Amygdala (tissue), 56 donors: ENCODE measurements around the gene CTNND2.

Source experiments
- DNase-seq, 56 donors: peaks; one replicate each; lab custom pipeline; 2025; lab: John Stamatoyannopoulos, UW

Gene CTNND2

GRCh38 chr5:11547140-11547539, 357.1 kb downstream of the CTNND2 start:
- DNase-seq: no peak

DNA sequence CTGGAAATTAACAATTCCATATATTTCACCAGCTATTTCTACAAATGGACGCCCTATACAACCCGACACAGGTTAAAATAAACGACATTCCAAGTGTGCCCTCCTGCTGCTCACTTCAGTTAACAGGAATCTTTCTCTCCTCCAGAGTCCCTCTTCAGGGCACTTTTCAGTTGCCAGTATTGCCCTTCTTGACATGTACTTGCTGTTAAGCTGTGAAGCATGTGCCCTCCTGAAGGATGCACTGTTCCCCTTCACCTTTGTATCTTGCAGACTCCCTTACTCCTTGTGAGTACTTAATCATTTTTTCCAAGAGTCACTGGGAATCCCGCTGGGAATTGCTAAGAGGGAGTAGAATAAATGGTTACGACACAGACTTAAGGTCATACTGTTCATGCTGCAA, 364.1 kb downstream of the CTNND2 start:
- no peak for DNase-seq

- peak in 4 of 56 donors; percentile 27 to 41 (median 38) for DNase-seq
Measured at GRCh38 chr5:11531811-11532555, 372.3 kb downstream of the CTNND2 start.

- no peak for DNase-seq
Measured at GRCh38 chr5:11528720-11529119, 375.5 kb downstream of the CTNND2 start.

DNA sequence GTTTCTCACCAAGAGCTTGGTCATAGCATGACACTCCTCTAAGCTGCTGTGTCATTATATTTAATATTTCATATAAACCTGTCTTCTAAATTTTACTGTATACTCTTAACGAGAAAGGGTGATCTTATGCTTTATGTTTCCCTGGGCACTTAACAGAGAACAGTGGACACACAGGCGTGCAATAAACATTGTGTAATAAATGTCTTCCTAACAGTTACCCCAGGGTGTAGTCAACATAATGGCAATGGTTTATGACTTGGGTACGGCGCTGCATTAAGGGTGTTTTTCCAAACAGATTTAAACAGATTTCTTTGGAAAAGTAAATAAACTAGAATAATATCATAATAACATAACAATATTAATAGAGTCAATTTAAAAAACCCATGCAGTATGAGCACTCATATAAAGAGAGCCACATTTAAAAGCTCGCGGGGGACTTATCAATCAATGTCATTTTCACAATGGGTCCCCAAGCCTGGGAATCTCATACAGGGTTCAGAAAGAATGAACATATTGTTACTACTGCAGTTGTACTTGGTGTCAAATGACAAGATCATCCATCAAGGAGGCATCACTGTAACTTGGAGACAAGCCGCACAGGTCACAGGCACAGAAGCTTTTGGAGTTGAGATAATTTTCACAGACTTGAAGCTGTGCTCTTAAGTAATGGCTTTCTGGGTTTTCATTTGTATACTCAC, 376.4 kb downstream of the CTNND2 start:
- DNase-seq: no peak

DNA sequence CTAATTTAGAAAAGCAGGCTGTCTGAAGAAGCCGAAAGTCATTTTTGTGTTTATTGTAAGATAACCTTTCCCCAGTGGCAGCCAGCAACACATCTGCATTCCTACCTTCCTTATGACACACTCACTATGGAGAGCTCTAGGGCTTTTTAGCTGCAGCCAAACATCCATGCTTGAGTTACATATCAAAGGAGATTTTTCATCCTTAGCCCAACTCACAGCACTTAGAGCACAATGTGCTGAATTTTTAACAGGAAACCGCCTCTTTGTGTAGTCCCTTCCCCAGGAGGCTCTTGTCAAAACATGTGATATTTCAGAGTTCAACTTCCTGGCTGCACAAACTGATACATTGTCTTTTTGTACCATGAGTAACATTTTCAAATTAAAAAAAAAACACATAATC, 379.2 kb downstream of the CTNND2 start:
- no peak for DNase-seq

DNA sequence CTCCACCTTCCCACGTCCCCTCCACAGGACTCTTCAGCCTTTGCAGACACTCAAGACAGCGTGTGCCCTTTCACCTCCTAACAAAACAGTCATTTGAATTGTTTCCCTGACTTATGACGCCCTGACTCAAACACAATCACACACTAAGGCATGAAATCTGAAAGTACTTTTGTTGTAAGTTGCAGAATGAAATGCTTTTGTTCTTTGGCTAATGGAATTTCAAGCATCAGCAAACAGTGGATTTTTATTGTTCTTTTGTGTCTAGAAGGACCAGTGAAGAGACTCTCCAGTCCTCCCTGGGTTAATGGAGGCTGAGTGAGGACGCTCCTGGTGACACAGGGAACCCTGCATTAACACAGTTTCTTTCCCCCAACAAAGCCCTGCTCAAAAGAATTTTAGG, 380.1 kb downstream of the CTNND2 start:
- DNase-seq: peak in 10 of 56 donors; percentile 23 to 64 (median 46)

- DNase-seq: no peak
Measured at GRCh38 chr5:11522796-11523195, 381.4 kb downstream of the CTNND2 start.

- DNase-seq: peak in 2 of 56 donors; percentile 15 to 29
Measured at GRCh38 chr5:11520241-11520930, 383.9 kb downstream of the CTNND2 start.

GRCh38 chr5:11519236-11519635, 385.0 kb downstream of the CTNND2 start:
- no peak for DNase-seq

GRCh38 chr5:11518676-11519075, 385.6 kb downstream of the CTNND2 start:
- DNase-seq: no peak

DNA sequence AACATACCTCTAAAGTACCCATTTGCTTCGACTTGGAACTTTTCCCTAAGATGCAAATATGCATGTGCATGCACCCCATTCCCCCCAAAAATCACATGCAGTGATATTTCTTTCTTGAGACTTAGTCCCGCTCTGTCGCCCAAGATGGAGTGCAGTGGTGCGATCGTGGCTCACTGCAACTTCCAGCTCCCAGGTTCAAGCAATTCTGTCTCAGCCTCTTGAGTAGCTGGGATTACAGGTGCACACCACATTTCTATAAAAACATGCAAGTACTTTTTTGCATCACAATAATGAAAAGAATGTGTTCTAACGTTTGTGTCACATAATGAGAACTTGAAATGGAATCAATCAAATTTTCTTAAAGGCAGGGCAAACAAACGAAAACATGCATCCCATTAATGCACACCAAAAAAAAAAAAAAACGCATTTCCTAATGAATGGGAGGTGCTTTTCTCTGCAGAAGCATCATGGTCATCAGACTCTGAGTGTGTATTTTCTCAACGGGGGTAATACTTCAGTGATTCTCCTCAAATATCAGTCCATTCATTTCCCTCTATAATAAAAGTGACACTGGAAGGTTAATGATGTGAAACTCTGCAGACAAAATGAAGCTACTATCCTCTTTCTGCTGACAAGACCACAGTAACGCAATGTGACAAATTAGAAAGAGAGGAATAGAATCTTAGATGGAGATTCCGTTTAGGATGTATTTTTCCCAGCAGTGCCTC, 389.4 kb downstream of the CTNND2 start:
- no peak for DNase-seq

DNA sequence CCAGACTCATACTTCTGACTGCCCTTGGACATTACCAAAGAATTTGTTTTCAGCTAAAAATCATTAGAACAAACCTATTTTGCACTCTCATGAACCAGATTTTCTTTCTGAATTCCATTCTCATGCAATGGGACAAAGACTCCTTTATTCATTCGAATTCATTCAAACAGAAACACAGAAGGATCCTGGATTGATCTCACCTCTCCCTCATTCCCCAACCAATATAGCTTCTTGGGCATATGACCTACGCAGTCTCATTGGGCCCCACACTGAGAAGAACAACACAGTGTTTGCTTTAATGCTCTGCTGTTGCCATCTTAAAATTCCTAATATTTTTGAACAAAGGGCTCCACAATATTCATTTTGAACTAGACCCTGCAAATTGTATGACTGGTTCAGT, 392.4 kb downstream of the CTNND2 start:
- DNase-seq: no peak

DNA sequence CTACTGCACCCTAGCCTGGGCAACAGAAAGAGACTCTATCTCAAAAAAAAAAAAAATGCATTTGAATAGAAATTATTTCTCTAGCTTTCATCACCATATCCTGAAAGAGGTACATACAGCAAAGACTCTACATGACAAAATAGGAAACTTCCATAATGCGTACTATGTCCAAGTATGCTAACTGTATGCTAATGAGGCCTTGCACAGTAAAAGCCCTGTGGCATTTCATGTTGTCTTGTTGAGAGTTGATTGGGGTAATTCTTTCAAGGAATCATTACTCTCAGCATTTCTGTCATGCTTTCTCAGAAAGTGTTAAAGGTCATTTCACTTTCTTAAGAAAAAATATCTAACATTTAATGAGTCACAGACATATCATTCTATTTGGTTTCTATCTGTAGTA, 393.4 kb downstream of the CTNND2 start:
- no peak for DNase-seq

GRCh38 chr5:11509793-11510192, 394.5 kb downstream of the CTNND2 start:
- DNase-seq: no peak

GRCh38 chr5:11507156-11507910, 396.9 kb downstream of the CTNND2 start:
- DNase-seq: no peak

- DNase-seq: no peak
Measured at GRCh38 chr5:11504886-11505193, 399.4 kb downstream of the CTNND2 start.

DNA sequence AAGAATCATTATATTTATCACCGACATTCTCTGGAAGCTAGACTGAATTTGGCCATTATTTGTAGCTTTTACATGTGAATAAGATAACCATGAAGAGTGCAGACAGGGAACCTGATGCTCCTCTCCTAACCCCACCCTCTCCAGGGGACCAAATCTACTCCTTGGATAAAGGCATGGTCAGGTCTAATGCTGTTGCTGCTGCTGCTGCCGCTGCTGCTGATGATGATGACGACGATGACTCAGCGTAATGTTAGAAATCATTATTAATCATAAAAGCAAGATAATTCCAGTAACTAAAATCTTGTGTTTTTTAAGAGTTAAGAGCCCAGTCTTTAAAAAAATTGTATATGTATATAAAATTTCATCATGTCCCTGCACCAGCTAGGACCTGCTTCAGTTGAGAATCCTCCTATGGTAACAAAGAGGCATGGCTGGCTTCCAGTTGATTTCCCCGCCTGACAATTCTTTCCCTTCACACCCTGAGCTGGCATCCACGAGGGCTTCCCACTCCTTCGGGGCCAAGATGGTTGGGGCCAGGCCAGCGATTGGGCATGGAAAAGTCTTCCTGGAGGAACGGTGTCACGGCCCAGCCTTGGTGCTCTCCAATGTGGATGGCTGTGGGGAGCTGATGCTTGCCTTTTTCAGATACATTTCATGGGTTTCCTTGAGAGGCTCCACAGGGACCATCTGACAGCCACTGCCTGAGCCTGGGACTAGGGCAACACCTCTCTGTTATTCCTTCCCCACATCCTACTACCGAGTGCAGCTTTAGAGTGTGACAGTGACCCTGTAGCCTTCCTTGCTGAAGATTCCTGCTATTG, 400.0 kb downstream of the CTNND2 start:
- peak in 2 of 56 donors; percentile 21 to 33 for DNase-seq

DNA sequence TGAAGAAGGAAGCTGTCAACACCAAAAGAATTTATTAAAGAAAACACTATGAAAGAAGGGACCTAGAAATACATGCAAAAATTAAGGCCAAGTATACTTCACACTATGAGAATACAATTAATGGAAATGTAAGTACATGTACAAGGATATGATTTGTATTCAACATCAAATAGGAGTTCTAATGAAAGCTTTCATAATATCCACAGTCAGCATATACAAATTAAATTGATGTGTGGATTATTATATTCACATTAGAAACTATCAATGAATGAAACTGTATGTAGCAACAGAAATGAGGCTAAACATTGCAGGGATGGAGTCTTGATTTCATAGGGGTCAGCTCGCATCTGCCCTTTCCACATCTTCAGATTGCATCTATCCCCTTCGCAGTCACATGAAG, 401.5 kb downstream of the CTNND2 start:
- DNase-seq: no peak
